GM12872 (cell line): ENCODE measurements around the gene HTR2A.
A peak's percentile ranks its signal among the peaks of the same experiment; 100 is the strongest.

ENCODE experiments used
- TF ChIP-seq, protein P1 (sequence below): IDR thresholded peaks from 3 replicates; pipeline ENCODE4 v1.5.1; 2011; ENCODE audit warnings: low read depth, mild to moderate bottlenecking, low read length, moderate library complexity; ENCODE audit not compliant: insufficient read depth

The HTR2A gene

DNA sequence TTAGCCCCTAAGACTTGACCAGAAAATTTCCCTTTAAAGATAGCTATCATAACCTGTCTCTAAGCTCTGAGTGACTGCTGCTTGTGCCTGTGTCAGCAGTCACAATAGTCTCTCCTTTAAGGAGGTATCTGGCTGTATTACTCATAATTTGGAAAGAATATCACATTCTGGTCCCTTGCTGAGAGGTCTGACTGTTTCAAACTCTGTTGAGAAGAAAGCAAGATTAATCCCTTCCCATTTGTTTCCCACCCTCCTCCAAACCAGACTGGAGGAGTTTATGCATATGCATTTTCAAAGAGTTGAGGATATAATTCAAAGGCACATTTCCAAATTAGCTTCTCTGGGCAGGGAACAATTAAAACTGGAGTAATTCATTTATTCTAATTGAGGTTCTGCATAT lies 2.3 kb downstream of the HTR2A start:
- TF ChIP-seq, protein P1, sequence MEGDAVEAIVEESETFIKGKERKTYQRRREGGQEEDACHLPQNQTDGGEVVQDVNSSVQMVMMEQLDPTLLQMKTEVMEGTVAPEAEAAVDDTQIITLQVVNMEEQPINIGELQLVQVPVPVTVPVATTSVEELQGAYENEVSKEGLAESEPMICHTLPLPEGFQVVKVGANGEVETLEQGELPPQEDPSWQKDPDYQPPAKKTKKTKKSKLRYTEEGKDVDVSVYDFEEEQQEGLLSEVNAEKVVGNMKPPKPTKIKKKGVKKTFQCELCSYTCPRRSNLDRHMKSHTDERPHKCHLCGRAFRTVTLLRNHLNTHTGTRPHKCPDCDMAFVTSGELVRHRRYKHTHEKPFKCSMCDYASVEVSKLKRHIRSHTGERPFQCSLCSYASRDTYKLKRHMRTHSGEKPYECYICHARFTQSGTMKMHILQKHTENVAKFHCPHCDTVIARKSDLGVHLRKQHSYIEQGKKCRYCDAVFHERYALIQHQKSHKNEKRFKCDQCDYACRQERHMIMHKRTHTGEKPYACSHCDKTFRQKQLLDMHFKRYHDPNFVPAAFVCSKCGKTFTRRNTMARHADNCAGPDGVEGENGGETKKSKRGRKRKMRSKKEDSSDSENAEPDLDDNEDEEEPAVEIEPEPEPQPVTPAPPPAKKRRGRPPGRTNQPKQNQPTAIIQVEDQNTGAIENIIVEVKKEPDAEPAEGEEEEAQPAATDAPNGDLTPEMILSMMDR, result no peak

DNA sequence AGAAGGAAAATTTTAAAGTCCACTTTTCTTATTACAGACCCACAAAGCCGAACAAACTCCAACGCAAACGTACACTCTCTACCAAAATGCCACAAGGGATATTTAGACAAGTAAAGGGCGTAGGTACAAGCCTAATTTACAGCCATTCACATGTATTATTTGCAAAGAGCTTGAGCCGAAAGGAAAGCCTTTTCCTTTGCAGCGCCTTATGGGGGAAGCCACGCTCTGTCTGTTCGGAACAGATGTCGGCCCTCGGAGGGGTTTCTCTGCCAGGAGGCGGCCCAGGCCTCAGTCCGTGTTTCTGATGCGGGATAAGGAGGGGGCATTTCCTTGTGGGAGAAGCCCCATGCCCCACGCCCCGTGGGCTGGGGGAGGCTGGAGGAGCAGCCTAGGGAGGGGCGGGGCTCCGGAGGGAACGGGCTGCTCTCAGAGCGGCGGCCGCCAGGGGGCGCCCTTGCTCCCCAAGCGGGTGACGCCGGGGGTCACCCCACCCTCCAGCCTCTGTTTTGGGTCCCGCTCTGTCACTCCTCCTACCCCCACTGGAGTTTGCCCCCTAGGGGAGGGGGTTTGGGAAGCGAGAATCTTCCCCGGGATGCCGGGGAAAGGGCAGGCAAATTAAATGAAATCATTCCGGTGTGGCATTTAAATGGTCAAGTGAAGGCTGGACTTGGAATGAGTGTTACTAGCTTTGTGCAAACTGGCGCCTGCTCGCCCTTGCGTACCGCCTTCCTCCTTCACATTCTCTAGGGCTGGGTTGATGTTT lies 2.9 kb downstream of the HTR2A start:
- TF ChIP-seq, protein P1, result peak; percentile 93

DNA sequence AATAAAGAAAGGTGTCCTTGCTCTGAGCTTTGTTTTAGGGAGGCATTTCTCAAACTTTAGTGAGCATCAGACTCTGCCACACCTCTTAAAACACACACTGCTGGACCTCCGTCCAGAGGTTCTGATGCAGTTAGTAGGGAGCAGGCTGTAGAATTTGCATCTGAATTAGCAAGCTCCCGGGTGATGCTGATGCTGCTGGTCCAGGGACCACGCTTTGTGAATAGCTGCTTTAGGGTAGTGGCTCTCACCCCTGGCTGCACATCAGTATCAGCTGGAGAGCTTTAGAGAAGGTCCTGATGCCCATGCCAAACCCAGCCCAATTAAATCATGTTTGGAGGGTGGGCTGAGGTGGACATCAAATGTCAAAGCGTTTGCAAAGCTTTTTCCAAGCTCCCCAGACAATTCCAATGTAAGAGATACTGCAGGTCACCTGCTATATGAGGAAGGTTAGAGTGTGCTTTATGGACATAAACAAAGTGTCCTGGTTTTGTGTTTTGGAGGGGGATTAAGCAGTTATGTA lies 3.6 kb downstream of the HTR2A start:
- TF ChIP-seq, protein P1, result no peak

DNA sequence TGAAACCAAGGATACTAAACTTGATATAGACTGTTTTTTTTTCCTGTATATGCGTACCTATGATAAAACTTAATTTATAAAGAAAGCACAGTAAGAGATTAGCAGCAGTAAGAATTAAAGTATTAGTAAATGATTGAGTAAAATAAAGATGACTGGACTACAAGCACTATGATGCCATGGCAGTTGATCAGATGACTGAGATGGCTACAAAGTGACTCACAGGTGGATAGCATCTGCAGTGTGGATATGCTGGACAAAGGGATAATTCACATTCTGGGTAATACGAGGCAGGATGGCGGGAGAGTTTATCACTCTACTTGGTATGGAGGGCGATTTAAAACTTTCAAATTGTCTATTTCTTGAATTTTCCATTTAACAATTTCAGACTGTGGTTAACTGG lies 11.8 kb downstream of the HTR2A start:
- TF ChIP-seq, protein P1, result no peak

DNA sequence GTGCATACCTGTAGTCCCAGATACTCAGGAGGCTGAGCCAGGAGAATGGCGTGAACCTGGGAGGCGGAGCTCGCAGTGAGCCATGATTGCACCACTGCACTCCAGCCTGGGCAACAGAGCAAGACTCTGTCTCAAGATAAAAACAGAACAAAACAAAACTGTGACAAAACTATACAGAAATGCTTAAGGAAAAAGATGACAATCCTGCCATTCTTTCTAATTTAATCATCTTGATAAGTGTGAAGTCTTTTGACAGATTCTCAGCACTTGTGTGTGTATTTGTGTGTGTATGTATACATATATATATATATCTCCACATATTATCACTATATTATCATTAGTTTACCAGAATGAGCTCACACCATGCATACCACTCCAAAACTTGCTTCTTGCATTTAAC lies 12.3 kb downstream of the HTR2A start:
- TF ChIP-seq, protein P1, result no peak

DNA sequence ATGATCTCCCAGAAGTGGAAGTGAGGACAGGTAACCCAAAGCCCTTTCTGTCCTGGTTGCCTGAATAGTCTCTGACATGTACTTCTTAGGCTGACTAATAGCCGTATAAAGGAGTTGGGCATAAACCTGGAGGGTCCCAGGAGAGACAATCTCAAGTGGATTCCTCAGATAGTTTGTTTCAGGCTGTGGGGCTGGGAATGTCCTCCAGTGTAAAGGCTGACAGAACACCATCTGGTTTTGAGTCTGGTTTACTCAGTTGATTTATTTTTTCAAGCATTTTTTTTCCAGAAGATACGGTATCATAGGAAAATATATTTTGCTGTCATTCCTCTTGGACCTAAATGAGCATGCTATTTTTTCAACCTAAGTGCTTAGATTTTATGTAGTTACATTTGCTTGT lies 15.2 kb downstream of the HTR2A start:
- TF ChIP-seq, protein P1, result no peak

DNA sequence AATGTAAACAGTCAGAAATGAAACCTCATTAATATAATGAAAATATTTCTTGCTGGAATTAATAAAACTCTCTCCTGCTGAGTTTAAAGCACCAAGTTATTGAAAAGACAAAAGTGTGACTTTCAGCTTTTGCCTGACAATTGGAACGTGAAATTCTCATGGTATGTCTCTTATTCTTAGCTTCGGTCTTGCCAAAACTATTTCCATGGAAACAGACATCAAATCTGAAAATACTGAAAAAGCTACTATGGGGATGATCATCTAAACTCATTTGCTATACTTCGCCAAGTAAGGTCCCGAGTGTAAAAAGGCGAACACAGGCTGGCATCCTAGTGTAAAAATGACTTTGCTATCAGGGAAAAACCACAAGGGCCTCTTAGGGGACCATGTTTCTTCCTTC lies 22.8 kb downstream of the HTR2A start:
- TF ChIP-seq, protein P1, result no peak
